ENCODE results near the gene CHFR.
"Not testable (repeated sequence)": the region's sequence is repeated elsewhere in the genome, so short reads cannot be mapped to it uniquely, and the experiment has no call there.

DNA sequence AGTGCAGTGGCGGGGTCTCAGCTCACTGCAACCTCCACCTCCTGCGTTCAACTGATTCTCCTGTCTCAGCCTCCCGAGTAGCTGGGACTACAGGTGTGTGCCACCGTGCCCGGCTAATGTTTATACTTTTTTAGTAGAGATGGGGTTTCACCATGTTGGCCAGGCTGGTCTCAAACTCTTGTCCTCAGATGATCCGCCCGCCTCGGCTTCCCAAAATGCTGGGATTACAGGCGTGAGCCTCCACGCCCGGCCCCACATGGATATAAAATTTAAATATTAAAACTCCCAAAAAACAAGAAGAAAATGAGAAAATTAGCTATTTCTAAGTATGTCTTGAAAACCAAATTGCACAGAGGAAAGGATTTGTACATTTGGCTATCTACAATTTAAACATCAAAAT lies 42.7 kb downstream of the CHFR start:
- TF ChIP-seq CTCF, POLR2A (IDR thresholded peaks at IDR 0.05): not testable (repeated sequence)

Data from uterus (tissue), 2 donors.